B cell (primary cell): ENCODE results near the gene C3orf85. TPM values are rescaled to one million over a fixed set of nuclear protein-coding genes. Genes with fewer than 3 reads are reported as not detected.

Experiments used
- ATAC-seq: fragments of 200-7000 bp; cut with Tn5 transposase; one replicate; pipeline ENCODE4 v1.10.0; 2021; ENCODE audit warnings: low read depth, mild to moderate bottlenecking, moderate number of reproducible peaks, moderate library complexity
- CTCF ChIA-PET: fragments of 350-600 bp; sonication (Branson Sonifier 250); formaldehyde crosslinking; loops from one replicate; lab custom pipeline; 2021; ENCODE audit warnings: antibody characterized with exemption, inconsistent platforms; lab: Charles Lee
- POLR2A ChIA-PET: fragments of 350-600 bp; sonication (Branson Sonifier 250); formaldehyde crosslinking; loops from one replicate; lab custom pipeline; 2021; ENCODE audit warnings: antibody characterized with exemption; lab: Charles Lee
- DNase-seq: peaks from one replicate; pipeline ENCODE4 v3.0.0; 2013
- H2AFZ ChIP-seq: 2 replicates; pipeline ENCODE4 v1.6.1; 2012; ENCODE audit warnings: mild to moderate bottlenecking, low read depth, low read length; ENCODE audit not compliant: insufficient read depth, poor library complexity, severe bottlenecking
- H3K27ac ChIP-seq, 2 donors: 1 replicate in 1 of 2; 2 replicates in 1 of 2; pipeline ENCODE4 v1.5.1; 2012 to 2013; ENCODE audit warnings: low read length in 2 of 2, mild to moderate bottlenecking in 2 of 2, moderate library complexity in 1 of 2
- H3K27me3 ChIP-seq, 4 experiments: fragments of 200-600 bp in 1 of 4; sonication (generic) in 1 of 4; replicated peaks in 1 of 4; 1 replicate in 2 of 4; 2 replicates in 2 of 4; pipeline versions ENCODE4 v1.6.1 to v1.7.0; 2013 to 2016; ENCODE audit warnings: low read length in 3 of 4, mild to moderate bottlenecking in 2 of 4, mixed read lengths in 1 of 4, moderate library complexity in 1 of 4; ENCODE audit not compliant: insufficient read depth in 4 of 4, control insufficient read depth in 3 of 4; ENCODE audit errors: control extremely low read depth in 1 of 4
- H3K36me3 ChIP-seq, 2 experiments: replicated peaks in 1 of 2; 1 replicate in 1 of 2; 2 replicates in 1 of 2; pipeline versions ENCODE4 v1.6.1 to v1.7.1; 2013; ENCODE audit warnings: low read length in 1 of 2; ENCODE audit not compliant: insufficient read depth in 2 of 2, control insufficient read depth in 1 of 2; ENCODE audit errors: control extremely low read depth in 1 of 2, extremely low read depth in 1 of 2
- H3K4me1 ChIP-seq, 2 donors: fragments of 200-600 bp in 1 of 2; sonication (generic) in 1 of 2; 1 replicate in 1 of 2; 2 replicates in 1 of 2; pipeline versions ENCODE4 v1.5.1 to v1.6.1; 2013 to 2017; ENCODE audit warnings: low read length in 2 of 2; ENCODE audit not compliant: control insufficient read depth in 2 of 2, insufficient read depth in 2 of 2
- H3K4me2 ChIP-seq: replicated peaks from 2 replicates; pipeline ENCODE3; 2012; ENCODE audit warnings: mild to moderate bottlenecking, low read depth, low read length; ENCODE audit not compliant: poor library complexity, severe bottlenecking
- H3K4me3 ChIP-seq, 5 experiments: fragments of 200-600 bp in 1 of 5; sonication (generic) in 1 of 5; 1 replicate in 3 of 5; 2 replicates in 2 of 5; pipeline versions ENCODE4 v1.5.1 to v1.7.0; 2011 to 2016; ENCODE audit warnings: low read length in 4 of 5, mild to moderate bottlenecking in 4 of 5, low read depth in 2 of 5, control low read depth in 1 of 5, moderate library complexity in 1 of 5; ENCODE audit not compliant: insufficient read depth in 1 of 5; ENCODE audit errors: control extremely low read depth in 1 of 5, extremely low read depth in 1 of 5
- H3K79me2 ChIP-seq: fragments of 200-600 bp; sonication (generic); one replicate; pipeline ENCODE4 v1.6.0; 2016; ENCODE audit warnings: low read length; ENCODE audit not compliant: control insufficient read depth, insufficient read depth
- H3K9ac ChIP-seq: fragments of 200-600 bp; sonication (generic); 2 replicates; pipeline ENCODE4 v1.6.1; 2017; ENCODE audit warnings: mild to moderate bottlenecking, low read length, moderate library complexity
- H3K9me3 ChIP-seq, 3 donors: one replicate each; pipeline versions ENCODE4 v1.6.1 to v1.7.1; 2013; ENCODE audit warnings: low read length in 2 of 3; ENCODE audit not compliant: control insufficient read depth in 2 of 3, insufficient read depth in 1 of 3; ENCODE audit errors: control extremely low read depth in 1 of 3
- H4K20me1 ChIP-seq: 2 replicates; pipeline ENCODE4 v1.6.0; 2012; ENCODE audit warnings: mild to moderate bottlenecking, low read length; ENCODE audit not compliant: insufficient read depth, control insufficient read depth, poor library complexity, severe bottlenecking
- H3K27ac Mint-ChIP-seq: one replicate; pipeline ENCODE4 v1.8.0; 2021; ENCODE audit warnings: mixed read lengths
- H3K27me3 Mint-ChIP-seq: one replicate; pipeline ENCODE4 v1.8.0; 2021; ENCODE audit warnings: mixed read lengths
- H3K4me1 Mint-ChIP-seq: one replicate; pipeline ENCODE4 v1.8.0; 2021; ENCODE audit warnings: mixed read lengths
- H3K4me3 Mint-ChIP-seq: one replicate; pipeline ENCODE4 v1.8.0; 2021; ENCODE audit warnings: mixed read lengths
- H3K9me3 Mint-ChIP-seq: one replicate; pipeline ENCODE4 v1.8.0; 2022; ENCODE audit warnings: mixed read lengths; ENCODE audit not compliant: insufficient read depth
- EZH2 ChIP-seq: IDR thresholded peaks from 2 replicates; pipeline ENCODE4 v1.6.1; 2012; ENCODE audit warnings: borderline replicate concordance, low read depth, mild to moderate bottlenecking, moderate library complexity, low read length; ENCODE audit not compliant: insufficient read depth, poor library complexity, severe bottlenecking
- WGBS: methylation state at CpG from one replicate; pipeline ENCODE4 v1.1.5; 2013; ENCODE audit warnings: missing lambda C conversion rate; ENCODE audit not compliant: insufficient coverage; 5-methylcytosine and 5-hydroxymethylcytosine counted together
- intact Hi-C: fragments of 100-400 bp; cut with micrococcal nuclease; formaldehyde crosslinking; loops from one replicate; pipeline ENCODE4 v1.10.0; 2022
- polyA plus RNA-seq: library from polyadenylated mRNA; depleted of rRNA; stranded (reverse); fragments of >200 nt; gene quantifications from 2 replicates; pipeline ENCODE4 v1.2.3, GENCODE V29; 2012
- total RNA-seq, 2 donors: library from RNA; stranded (reverse); fragments of 120-200 nt in 1 of 2; gene quantifications; 1 replicate in 1 of 2; 2 replicates in 1 of 2; pipeline versions ENCODE4 v1.2.3 to v1.2.4, GENCODE V29; 2013 to 2022
- TF ChIP-seq, protein P1 (sequence below): fragments of 200-600 bp; IDR thresholded peaks from one replicate; pipeline ENCODE4 v1.8.0; 2022; ENCODE audit warnings: antibody characterized with exemption, mild to moderate bottlenecking

The C3orf85 gene
- total and polyA plus RNA-seq, 2 donors (not counting 1 experiment from before 2014, with no cell fraction given), result not detected

DNA sequence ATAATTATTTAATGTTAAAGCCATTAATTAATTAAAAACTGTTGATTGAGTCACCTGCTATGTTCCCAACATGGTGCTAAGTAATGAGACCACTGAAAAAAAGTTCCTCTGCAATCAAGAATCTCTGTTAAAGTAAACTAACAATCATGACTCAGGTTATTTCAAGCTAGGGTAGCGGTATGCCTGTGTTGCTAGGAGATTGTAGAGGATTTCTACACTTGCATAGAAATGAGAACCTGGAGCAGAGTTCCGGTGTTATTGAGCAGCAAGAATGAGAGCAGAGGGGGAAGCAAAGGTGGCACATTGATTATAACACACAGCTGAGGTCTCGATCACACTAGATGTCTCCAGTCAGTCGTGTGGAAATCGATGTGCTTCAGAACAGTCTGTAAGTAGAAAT is 41.4 kb downstream of the C3orf85 start:
- Histone ChIP-seq H3K27ac (no peak overlapping the region), H3K27me3 (no peaks in the 10 kb centered on the region), H3K4me1 (no peaks in the 10 kb centered on the region), H4K20me1 (no peaks in the 10 kb centered on the region), H2AFZ (no peak overlapping the region), H3K36me3 (no peaks in the 10 kb centered on the region), H3K4me3 (no peak overlapping the region), H3K9me3 (peaks cover 0 to 3% (median 0%) of the 10 kb centered on the region in 3 donors), H3K4me2 (no peak overlapping the region), H3K79me2 (no peaks in the 10 kb centered on the region), H3K9ac (no peak overlapping the region)
- Mint-ChIP-seq H3K4me3 (no peak overlapping the region), H3K4me1 (no peaks in the 10 kb centered on the region), H3K27me3 (no peaks in the 10 kb centered on the region), H3K27ac (no peak overlapping the region), H3K9me3 (no peaks in the 10 kb centered on the region)
- 62% methylated on average over 4 of the region's 5 CpGs for WGBS
- TF ChIP-seq EZH2, result no peak
- no peak for ATAC-seq
- no peak for DNase-seq
- ChIA-PET POLR2A (no interaction called here), CTCF (no interaction called here)
- intact Hi-C loops, result no loop called here

DNA sequence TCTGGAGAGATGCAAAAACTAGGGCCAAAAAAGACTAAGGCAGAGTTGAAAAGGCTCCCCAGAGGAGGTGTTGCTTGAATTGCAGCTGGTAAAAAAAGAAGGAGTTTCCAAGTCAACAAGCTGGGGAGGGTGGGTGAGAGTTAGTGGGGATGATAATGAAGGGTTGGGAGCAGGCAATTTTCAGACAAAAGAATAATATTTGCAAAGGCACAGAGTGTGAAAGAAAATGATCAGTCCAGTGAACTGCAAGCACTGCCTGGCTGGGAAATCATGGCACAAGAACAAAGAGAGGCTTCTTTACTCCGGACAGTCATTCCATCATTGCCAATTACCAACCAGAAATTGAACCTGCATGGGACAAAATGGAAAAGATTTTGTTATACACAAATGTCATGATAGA is 42.2 kb downstream of the C3orf85 start:
- H3K27ac ChIP-seq, result no peak overlapping the region
- H3K9me3 ChIP-seq, result peaks cover 0 to 3% (median 0%) of the 10 kb centered on the region in 3 donors
- DNase-seq (no peak), ATAC-seq (no peak)
- H3K4me3 ChIP-seq, result no peak overlapping the region
- H3K4me1 Mint-ChIP-seq, result no peaks in the 10 kb centered on the region
- WGBS, result no CpG with 5 or more reads among the region's 1 CpG
- no peaks in the 10 kb centered on the region for H3K9me3 Mint-ChIP-seq
- H4K20me1 ChIP-seq, result no peaks in the 10 kb centered on the region
- no peak overlapping the region for H3K4me3 Mint-ChIP-seq
- H3K4me2 ChIP-seq, result no peak overlapping the region
- H3K79me2 ChIP-seq, result no peaks in the 10 kb centered on the region
- H3K27ac Mint-ChIP-seq, result no peak overlapping the region
- no peaks in the 10 kb centered on the region for H3K36me3 ChIP-seq
- POLR2A ChIA-PET, result no interaction called here
- CTCF ChIA-PET, result no interaction called here
- H3K27me3 Mint-ChIP-seq, result no peaks in the 10 kb centered on the region
- TF ChIP-seq, protein P1, sequence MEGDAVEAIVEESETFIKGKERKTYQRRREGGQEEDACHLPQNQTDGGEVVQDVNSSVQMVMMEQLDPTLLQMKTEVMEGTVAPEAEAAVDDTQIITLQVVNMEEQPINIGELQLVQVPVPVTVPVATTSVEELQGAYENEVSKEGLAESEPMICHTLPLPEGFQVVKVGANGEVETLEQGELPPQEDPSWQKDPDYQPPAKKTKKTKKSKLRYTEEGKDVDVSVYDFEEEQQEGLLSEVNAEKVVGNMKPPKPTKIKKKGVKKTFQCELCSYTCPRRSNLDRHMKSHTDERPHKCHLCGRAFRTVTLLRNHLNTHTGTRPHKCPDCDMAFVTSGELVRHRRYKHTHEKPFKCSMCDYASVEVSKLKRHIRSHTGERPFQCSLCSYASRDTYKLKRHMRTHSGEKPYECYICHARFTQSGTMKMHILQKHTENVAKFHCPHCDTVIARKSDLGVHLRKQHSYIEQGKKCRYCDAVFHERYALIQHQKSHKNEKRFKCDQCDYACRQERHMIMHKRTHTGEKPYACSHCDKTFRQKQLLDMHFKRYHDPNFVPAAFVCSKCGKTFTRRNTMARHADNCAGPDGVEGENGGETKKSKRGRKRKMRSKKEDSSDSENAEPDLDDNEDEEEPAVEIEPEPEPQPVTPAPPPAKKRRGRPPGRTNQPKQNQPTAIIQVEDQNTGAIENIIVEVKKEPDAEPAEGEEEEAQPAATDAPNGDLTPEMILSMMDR, result no peak
- TF ChIP-seq EZH2, result no peak
- H3K9ac ChIP-seq, result no peak overlapping the region
- intact Hi-C loops, result no loop called here
- no peaks in the 10 kb centered on the region for H3K4me1 ChIP-seq
- H3K27me3 ChIP-seq, result no peaks in the 10 kb centered on the region
- no peak overlapping the region for H2AFZ ChIP-seq
